ENCODE measurements around the gene STARD13. TPM values are rescaled to one million over a fixed set of nuclear protein-coding genes. Genes with fewer than 3 reads are reported as not detected.
"Not testable (repeated sequence)": the region's sequence is repeated elsewhere in the genome, so short reads cannot be mapped to it uniquely, and the experiment has no call there.

The STARD13 gene
- total RNA-seq, 3 donors from 2014 or later = 0.05 to 0.15 (median 0.14) TPM

DNA sequence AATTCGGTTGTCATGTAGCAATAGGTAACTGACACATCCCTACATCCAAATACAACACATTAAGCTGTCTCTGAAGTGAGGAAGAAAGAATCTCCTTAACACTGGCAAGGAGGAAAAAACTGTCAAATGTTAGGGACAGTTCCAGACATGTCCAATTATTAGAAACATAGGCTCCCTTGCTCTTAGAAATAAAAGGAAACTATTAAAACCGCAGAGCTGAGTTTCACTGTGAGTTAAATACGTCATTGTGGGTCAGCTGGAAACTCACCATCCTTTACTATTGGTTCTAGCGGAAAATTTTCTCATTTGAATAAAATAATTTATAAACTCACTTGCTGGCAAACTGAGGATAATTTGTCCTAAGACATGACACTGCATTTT is 40.7 kb downstream of the STARD13 start:
- no peak for ATAC-seq
- H3K4me3 Mint-ChIP-seq = no peak overlapping the region
- peaks cover 7% of the 10 kb centered on the region for H3K27me3 Mint-ChIP-seq (ENCODE audit: low read depth)
- H3K4me1 Mint-ChIP-seq (ENCODE audit: low read depth) = no peaks in the 10 kb centered on the region
- no peaks in the 10 kb centered on the region for H3K9me3 Mint-ChIP-seq
- no peak for DNase-seq
- no peaks in the 10 kb centered on the region for H3K36me3 Mint-ChIP-seq (ENCODE audit: insufficient read depth)

DNA sequence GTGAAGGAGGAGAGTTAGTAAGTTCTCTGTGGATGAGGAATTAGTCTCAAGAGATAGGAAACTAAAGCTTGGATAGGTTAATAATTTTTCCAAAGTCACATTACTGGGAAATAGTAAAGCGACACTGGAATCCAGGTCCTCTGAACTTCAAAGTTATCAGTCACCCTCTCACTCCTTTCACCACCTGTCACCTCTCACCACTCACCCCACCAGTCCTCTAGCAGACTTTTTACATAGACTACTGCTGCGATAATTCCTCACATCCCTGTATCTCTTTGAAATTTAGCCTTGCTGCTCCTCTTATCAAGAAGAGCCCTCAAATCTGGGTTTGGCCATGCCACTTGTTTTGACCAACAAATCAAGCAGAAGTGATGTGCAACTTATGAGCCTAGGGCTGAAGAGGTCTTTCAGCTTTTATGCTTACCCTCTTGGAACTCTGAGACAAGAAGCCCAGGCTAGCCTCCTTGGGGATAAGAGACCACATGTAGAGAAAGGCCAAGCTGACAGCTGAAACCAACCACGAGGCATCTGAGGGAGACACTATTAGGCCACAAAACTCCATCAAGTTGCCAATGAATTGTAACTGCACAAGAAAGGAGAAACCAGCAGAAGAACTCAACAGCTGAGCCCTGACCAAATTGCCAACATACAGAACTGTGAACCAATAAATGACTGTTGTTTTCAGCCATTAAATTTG is 41.2 kb downstream of the STARD13 start:
- no peak overlapping the region for H3K4me3 Mint-ChIP-seq
- no peaks in the 10 kb centered on the region for H3K36me3 Mint-ChIP-seq (ENCODE audit: insufficient read depth)
- H3K27me3 Mint-ChIP-seq (ENCODE audit: low read depth) = peaks cover 10% of the 10 kb centered on the region
- ATAC-seq (no peak), DNase-seq (no peak)
- H3K9me3 Mint-ChIP-seq = no peaks in the 10 kb centered on the region
- H3K4me1 Mint-ChIP-seq (ENCODE audit: low read depth) = no peaks in the 10 kb centered on the region

DNA sequence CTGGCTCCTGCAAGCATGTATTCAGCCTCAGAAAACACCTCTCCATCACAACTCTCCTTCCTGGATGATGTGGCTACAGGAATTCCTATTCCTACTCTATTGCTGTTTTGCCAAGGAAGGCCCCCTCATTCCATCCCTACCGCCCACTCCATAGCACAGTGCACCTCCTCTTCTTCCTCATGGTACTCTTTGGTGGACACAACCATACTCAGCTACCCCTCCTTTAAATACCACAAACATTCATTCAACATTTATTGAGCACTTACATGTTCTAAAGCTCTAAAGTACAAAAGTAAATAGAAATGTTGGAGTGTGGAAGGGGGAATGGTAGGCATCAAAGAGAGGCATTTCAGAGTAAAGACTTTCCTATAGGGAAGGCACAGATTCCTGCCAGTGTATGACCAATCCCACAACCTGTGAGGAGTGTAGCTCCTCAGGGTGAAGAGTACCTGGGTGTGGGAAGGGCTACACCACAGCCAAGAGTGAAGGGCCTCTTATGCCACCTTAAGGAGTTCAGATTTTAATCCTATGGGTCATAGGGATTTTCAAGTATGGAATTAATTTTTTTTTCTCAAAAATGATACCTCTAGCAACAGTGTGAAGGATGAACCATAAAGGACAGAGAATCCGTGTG is 42.5 kb downstream of the STARD13 start:
- H3K4me3 Mint-ChIP-seq = no peak overlapping the region
- no peaks in the 10 kb centered on the region for H3K4me1 Mint-ChIP-seq (ENCODE audit: low read depth)
- no peaks in the 10 kb centered on the region for H3K9me3 Mint-ChIP-seq
- peaks cover 10% of the 10 kb centered on the region for H3K27me3 Mint-ChIP-seq (ENCODE audit: low read depth)
- H3K36me3 Mint-ChIP-seq (ENCODE audit: insufficient read depth) = no peaks in the 10 kb centered on the region
- ATAC-seq = no peak
- DNase-seq = no peak

DNA sequence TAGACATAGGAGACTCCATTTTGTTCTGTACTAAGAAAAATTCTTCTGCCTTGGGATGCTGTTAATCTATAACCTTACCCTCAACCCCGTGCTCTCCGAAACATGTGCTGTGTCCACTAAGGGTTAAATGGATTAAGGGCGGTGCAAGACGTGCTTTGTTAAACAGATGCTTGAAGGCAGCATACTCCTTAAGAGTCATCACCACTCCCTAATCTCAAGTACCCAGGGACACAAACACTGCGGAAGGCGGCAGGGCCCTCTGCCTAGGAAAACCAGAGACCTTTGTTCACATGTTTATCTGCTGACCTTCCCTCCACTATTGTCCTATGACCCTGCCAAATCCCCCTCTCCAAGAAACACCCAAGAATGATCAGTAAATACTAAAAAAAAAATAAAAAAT is 43.2 kb downstream of the STARD13 start:
- not testable (repeated sequence) for H3K4me1 Mint-ChIP-seq (ENCODE audit: low read depth); H3K36me3 Mint-ChIP-seq (ENCODE audit: insufficient read depth); DNase-seq; H3K4me3 Mint-ChIP-seq; H3K9me3 Mint-ChIP-seq; ATAC-seq
- peaks cover 12% of the 10 kb centered on the region for H3K27me3 Mint-ChIP-seq (ENCODE audit: low read depth)

DNA sequence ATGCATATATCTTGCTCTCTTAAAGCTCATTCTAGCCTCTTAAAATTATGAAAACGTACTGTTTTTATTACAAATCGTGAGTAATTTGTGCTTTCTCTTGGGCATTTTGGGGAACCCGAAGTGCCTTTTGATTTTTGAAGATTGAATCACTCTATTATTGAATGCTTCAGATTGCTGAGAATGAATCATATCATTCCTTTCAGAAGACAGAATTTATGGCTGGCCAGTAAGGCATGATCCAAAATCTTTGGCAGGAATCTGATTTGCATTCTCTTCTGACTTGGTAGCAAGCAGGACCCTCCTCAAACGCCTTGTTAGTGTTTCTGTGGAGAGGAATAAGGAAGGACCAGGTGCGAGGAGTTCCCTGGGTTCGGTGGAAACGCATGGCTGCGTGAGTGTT is 49.5 kb downstream of the STARD13 start:
- DNase-seq (no peak), ATAC-seq (no peak)
- Mint-ChIP-seq H3K27me3 (ENCODE audit: low read depth) (peaks cover 7% of the 10 kb centered on the region), H3K4me1 (ENCODE audit: low read depth) (no peaks in the 10 kb centered on the region), H3K4me3 (no peak overlapping the region), H3K36me3 (ENCODE audit: insufficient read depth) (peaks cover 2% of the 10 kb centered on the region), H3K9me3 (peaks cover 13% of the 10 kb centered on the region)

- ATAC-seq (no peak), DNase-seq (no peak)
- Mint-ChIP-seq H3K4me3 (no peak overlapping the region), H3K9me3 (peaks cover 13% of the 10 kb centered on the region), H3K4me1 (ENCODE audit: low read depth) (no peaks in the 10 kb centered on the region), H3K27me3 (ENCODE audit: low read depth) (peaks cover 7% of the 10 kb centered on the region), H3K36me3 (ENCODE audit: insufficient read depth) (peaks cover 2% of the 10 kb centered on the region)
Measured at GRCh38 chr13:33235564-33235963, 50.0 kb downstream of the STARD13 start.

DNA sequence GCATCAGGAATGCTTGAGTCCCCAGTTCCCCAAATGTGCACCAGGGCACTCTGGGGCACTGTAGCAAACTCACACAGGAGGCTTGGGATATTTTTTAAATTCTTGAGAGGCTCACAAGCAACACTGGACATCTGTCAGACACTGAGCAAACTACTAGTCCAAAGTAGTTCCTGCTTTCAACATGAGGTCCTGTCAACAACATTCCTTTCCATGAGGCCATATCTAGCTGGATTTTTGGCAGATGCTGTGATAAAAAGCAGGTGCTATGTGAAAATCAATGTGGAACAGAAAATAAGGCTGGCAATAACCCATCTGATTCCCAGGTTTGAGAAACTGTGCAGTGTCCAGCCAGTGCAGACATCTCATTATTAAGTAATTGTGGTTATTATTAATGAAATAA is 50.5 kb downstream of the STARD13 start:
- Mint-ChIP-seq H3K4me1 (ENCODE audit: low read depth) (no peaks in the 10 kb centered on the region), H3K36me3 (ENCODE audit: insufficient read depth) (peaks cover 2% of the 10 kb centered on the region), H3K27me3 (ENCODE audit: low read depth) (peaks cover 7% of the 10 kb centered on the region), H3K9me3 (peaks cover 13% of the 10 kb centered on the region), H3K4me3 (no peak overlapping the region)
- ATAC-seq (no peak), DNase-seq (no peak)

DNA sequence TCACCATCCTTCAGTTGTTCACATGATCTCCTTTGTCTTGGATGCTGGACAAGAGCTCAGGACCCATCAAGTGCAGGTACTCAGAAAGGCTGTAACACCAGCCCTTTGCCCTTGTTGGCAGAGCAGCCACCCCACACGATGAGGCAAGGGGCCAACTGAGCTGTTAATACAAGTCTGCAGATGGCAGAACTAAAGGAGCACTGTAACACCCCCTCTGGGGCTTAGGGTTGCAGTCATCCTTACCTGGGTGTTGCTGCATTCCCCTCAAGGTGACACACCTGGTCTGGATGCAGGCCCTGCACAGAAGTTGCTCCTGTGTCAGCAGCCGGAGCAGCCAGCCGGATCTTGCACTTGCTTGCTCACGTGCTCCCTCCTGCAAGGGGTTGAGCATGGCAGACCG is 52.0 kb downstream of the STARD13 start:
- DNase-seq = no peak
- peaks cover 2% of the 10 kb centered on the region for H3K36me3 Mint-ChIP-seq (ENCODE audit: insufficient read depth)
- ATAC-seq = no peak
- H3K27me3 Mint-ChIP-seq (ENCODE audit: low read depth) = peaks cover 4% of the 10 kb centered on the region
- H3K4me1 Mint-ChIP-seq (ENCODE audit: low read depth) = peaks cover 4% of the 10 kb centered on the region
- no peak overlapping the region for H3K4me3 Mint-ChIP-seq
- H3K9me3 Mint-ChIP-seq = peaks cover 13% of the 10 kb centered on the region

- Mint-ChIP-seq H3K4me1 (ENCODE audit: low read depth) (peaks cover 4% of the 10 kb centered on the region), H3K4me3 (no peak overlapping the region), H3K27me3 (ENCODE audit: low read depth) (peaks cover 5% of the 10 kb centered on the region), H3K36me3 (ENCODE audit: insufficient read depth) (peaks cover 2% of the 10 kb centered on the region), H3K9me3 (peaks cover 13% of the 10 kb centered on the region)
- ATAC-seq = no peak
- DNase-seq = no peak
Measured at GRCh38 chr13:33232883-33233282, 52.7 kb downstream of the STARD13 start.

DNA sequence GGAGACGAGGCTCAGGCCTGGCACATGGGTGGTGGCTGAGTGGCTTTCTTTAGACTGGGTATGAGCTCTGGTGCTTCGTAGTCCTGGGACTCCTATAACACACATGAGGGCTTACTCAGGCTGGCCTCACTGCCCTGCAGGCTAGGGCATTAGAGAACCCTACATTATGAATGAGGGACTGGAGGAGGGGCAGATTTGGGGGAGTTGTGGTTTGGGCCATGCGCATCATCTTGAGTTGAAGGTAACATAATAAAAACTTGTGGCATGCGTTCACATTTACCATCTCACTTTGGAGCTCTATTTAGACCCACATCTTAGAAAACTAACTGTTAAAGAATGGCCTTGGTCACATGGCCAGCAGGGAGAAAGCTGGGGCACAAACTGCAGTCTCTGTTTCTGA is 54.2 kb downstream of the STARD13 start:
- ATAC-seq (no peak), DNase-seq (no peak)
- Mint-ChIP-seq H3K9me3 (peaks cover 13% of the 10 kb centered on the region), H3K36me3 (ENCODE audit: insufficient read depth) (peaks cover 2% of the 10 kb centered on the region), H3K4me3 (no peak overlapping the region), H3K27me3 (ENCODE audit: low read depth) (peaks cover 5% of the 10 kb centered on the region), H3K4me1 (ENCODE audit: low read depth) (peaks cover 4% of the 10 kb centered on the region)

DNA sequence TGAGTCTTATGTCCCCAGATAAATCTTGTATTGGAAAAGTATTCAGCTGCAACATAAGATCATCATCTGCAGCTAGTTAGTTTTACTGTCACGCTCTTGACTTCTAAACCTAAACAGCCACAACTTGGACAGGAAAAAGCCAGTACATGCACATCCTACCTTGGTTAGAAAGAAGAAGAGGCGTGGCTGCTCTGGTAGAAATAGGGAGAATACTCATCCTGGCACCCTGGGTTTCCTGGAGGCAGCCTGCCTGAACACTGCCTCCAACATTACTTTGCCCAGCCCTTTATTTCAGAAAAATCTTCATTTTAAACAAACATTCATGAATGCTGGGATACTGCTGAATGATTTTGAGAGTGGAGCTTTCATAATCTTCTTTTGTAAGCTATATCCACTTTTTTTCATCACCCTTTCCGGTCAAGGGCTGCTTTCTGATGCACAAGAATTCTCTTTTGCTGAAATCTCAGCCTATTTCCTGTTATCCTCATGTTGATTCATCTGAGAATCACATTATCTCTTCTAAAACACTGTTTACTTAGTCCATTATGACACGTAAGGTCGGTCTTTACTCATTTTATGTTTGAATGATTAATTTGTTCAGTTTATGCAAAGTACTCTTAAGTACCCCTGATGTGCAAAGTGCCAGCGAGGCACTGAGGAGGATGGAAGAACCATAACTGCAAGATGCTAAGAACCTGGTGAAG is 55.2 kb downstream of the STARD13 start:
- Mint-ChIP-seq H3K36me3 (ENCODE audit: insufficient read depth) (peaks cover 2% of the 10 kb centered on the region), H3K27me3 (ENCODE audit: low read depth) (peaks cover 5% of the 10 kb centered on the region), H3K4me1 (ENCODE audit: low read depth) (peaks cover 4% of the 10 kb centered on the region), H3K4me3 (no peak overlapping the region), H3K9me3 (peaks cover 13% of the 10 kb centered on the region)
- no peak for DNase-seq
- no peak for ATAC-seq

- DNase-seq = no peak
- no peak overlapping the region for H3K4me3 Mint-ChIP-seq
- peaks cover 13% of the 10 kb centered on the region for H3K9me3 Mint-ChIP-seq
- peaks cover 5% of the 10 kb centered on the region for H3K27me3 Mint-ChIP-seq (ENCODE audit: low read depth)
- no peak for ATAC-seq
- H3K36me3 Mint-ChIP-seq (ENCODE audit: insufficient read depth) = peaks cover 2% of the 10 kb centered on the region
- peaks cover 4% of the 10 kb centered on the region for H3K4me1 Mint-ChIP-seq (ENCODE audit: low read depth)
Measured at GRCh38 chr13:33229446-33230177, 55.9 kb downstream of the STARD13 start.

GRCh38 chr13:33228648-33229445 is 56.7 kb downstream of the STARD13 start:
- H3K4me3 Mint-ChIP-seq = no peak overlapping the region
- ATAC-seq = peak; percentile 52 to 66
- peaks cover 4% of the 10 kb centered on the region for H3K4me1 Mint-ChIP-seq (ENCODE audit: low read depth)
- DNase-seq = no peak
- H3K36me3 Mint-ChIP-seq (ENCODE audit: insufficient read depth) = peaks cover 2% of the 10 kb centered on the region
- H3K27me3 Mint-ChIP-seq (ENCODE audit: low read depth) = peaks cover 5% of the 10 kb centered on the region
- H3K9me3 Mint-ChIP-seq = peaks cover 13% of the 10 kb centered on the region
